ENCODE measurements around the gene DAAM2. TPM values are rescaled to one million over a fixed set of nuclear protein-coding genes. Genes with fewer than 3 reads are reported as not detected.

The DAAM2 gene
- total RNA-seq, 1 experiment from 2014 or later: not detected

DNA sequence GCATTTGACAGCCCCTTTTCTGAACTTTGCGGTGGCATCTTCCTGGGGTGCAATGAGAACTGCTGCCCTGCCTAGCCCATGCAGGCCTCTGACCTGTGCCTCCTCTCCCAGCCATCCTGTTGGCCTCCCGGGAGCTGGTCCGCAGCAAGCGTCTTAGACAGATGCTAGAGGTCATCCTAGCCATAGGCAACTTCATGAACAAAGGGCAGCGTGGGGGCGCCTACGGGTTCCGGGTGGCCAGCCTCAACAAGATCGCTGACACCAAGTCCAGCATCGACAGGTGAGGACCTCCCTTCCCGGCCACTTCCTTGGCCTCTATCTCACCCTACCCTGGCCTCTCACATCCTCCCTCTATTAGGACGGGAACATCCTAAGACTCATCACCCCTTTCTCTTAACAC, 104.5 kb downstream of the DAAM2 start:
- Mint-ChIP-seq H3K27me3 (ENCODE audit: insufficient read depth, unreplicated experiment) (no peaks in the 10 kb centered on the region), H3K9me3 (ENCODE audit: unreplicated experiment) (no peaks in the 10 kb centered on the region), H3K27ac (ENCODE audit: low read depth, unreplicated experiment) (no peak overlapping the region), H3K4me1 (ENCODE audit: insufficient read depth, unreplicated experiment) (no peaks in the 10 kb centered on the region), H3K36me3 (ENCODE audit: insufficient read depth, unreplicated experiment) (no peaks in the 10 kb centered on the region), H3K4me3 (ENCODE audit: unreplicated experiment) (no peak overlapping the region)
- CTCF ChIA-PET: interaction anchor here (6.5 kb wide), 1 partner anchor 519 kb away, joined by 88 read pairs; no protein-coding TSS in a partner anchor
- intact Hi-C loops (cut with micrococcal nuclease): no loop called here
- POLR2A ChIA-PET: no interaction called here
- no peak for DNase-seq (ENCODE audit: unreplicated experiment)
- TF ChIP-seq, protein P1, sequence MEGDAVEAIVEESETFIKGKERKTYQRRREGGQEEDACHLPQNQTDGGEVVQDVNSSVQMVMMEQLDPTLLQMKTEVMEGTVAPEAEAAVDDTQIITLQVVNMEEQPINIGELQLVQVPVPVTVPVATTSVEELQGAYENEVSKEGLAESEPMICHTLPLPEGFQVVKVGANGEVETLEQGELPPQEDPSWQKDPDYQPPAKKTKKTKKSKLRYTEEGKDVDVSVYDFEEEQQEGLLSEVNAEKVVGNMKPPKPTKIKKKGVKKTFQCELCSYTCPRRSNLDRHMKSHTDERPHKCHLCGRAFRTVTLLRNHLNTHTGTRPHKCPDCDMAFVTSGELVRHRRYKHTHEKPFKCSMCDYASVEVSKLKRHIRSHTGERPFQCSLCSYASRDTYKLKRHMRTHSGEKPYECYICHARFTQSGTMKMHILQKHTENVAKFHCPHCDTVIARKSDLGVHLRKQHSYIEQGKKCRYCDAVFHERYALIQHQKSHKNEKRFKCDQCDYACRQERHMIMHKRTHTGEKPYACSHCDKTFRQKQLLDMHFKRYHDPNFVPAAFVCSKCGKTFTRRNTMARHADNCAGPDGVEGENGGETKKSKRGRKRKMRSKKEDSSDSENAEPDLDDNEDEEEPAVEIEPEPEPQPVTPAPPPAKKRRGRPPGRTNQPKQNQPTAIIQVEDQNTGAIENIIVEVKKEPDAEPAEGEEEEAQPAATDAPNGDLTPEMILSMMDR (IDR thresholded peaks at IDR 0.05; ENCODE audit: unreplicated experiment): no peak
- no TSS peak for BruUV-seq (replicated peaks)

DNA sequence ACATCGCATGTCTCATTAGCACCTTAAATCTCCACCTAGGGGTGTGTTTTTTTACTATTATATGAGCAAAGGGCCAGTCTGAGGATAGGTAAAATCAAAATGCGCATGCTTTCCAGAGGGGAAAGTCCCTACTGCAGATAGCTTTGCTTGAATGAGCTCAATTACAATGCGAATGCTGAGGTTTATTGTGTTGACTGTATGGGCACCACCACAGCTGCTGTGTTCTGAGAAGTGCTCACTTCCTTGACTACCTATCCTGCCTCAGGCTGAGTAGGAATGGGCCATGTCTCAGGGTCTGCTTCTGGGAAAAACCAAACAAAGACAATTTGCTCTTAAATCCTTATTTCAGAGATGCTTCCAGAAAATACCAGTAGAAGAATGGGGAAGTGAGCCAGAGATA, 105.5 kb downstream of the DAAM2 start:
- TF ChIP-seq, protein P1 (IDR thresholded peaks at IDR 0.05; ENCODE audit: unreplicated experiment): no peak
- Mint-ChIP-seq H3K4me1 (ENCODE audit: insufficient read depth, unreplicated experiment) (no peaks in the 10 kb centered on the region), H3K4me3 (ENCODE audit: unreplicated experiment) (no peak overlapping the region), H3K36me3 (ENCODE audit: insufficient read depth, unreplicated experiment) (peaks cover 1% of the 10 kb centered on the region), H3K9me3 (ENCODE audit: unreplicated experiment) (no peaks in the 10 kb centered on the region), H3K27me3 (ENCODE audit: insufficient read depth, unreplicated experiment) (no peaks in the 10 kb centered on the region), H3K27ac (ENCODE audit: low read depth, unreplicated experiment) (no peak overlapping the region)
- ChIA-PET POLR2A (interaction anchor here (0.7 kb wide), 1 partner anchor 285 kb away, joined by 3 read pairs; no protein-coding TSS in a partner anchor), CTCF (interaction anchor here (0.6 kb wide), 1 partner anchor 509 kb away, joined by 3 read pairs; no protein-coding TSS in a partner anchor)
- intact Hi-C loops (cut with micrococcal nuclease): no loop called here
- BruUV-seq (replicated peaks): no TSS peak
- no peak for DNase-seq (ENCODE audit: unreplicated experiment)

DNA sequence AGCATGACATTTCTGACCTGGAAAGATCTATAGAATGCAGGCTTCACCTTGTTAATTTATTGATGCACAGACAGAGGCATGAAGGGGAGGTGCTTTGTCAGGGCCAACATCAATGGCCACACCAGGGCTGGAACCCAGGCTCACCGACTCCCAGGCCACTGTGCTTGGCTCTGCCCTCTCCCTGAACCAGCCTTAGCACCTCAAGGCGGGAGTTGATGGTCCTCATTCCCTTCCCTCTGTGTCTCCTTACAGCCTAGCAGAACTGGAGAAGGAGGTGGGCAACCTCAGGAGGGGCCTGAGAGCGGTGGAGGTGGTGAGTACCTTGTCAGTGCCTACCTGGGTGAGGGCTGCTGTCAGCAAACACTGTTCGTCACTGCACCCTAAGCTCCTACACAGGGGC, 106.4 kb downstream of the DAAM2 start:
- POLR2A ChIA-PET: no interaction called here
- CTCF ChIA-PET: interaction anchor here (1.1 kb wide), 1 partner anchor 522 kb away, joined by 4 read pairs; no protein-coding TSS in a partner anchor
- peaks cover 5% of the 10 kb centered on the region for H3K36me3 Mint-ChIP-seq (ENCODE audit: insufficient read depth, unreplicated experiment)

DNA sequence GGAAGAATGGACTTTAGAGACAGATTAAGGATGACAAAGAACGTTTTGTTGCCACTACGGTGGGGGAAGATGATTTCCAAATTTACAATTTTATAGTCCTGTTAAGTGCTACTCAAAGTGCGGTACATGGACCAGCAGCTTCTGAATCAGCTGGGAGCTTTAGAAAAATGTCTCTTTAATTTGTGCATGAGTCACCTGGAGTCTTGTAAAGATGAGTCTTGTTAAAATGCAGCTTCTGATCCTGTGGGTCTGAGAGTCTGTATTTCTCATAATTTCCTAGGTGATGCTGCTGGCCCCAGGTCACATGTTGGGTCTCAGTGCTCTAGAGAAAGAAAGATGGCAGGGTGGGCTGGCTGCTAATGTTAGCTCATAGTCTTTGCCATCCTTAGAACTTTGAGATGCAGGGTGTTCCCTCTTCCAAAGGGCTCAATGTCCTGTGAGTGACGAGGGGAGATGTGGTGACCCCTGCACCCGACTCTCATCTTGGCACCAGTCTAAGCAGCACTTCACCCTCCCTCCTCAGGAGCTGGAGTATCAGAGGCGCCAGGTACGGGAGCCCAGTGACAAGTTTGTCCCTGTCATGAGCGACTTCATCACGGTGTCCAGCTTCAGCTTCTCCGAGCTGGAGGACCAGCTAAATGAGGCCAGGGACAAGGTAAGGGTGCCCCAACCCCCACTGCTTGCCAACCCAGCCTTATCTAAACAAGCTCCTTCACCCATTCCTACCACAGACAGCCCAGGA, 107.5 kb downstream of the DAAM2 start:
- no peaks in the 10 kb centered on the region for H3K4me1 Mint-ChIP-seq (ENCODE audit: insufficient read depth, unreplicated experiment)
- no peak overlapping the region for H3K4me3 Mint-ChIP-seq (ENCODE audit: unreplicated experiment)
- H3K27me3 Mint-ChIP-seq (ENCODE audit: insufficient read depth, unreplicated experiment): no peaks in the 10 kb centered on the region
- H3K36me3 Mint-ChIP-seq (ENCODE audit: insufficient read depth, unreplicated experiment): peaks cover 5% of the 10 kb centered on the region
- ChIA-PET CTCF (interaction anchor here (0.8 kb wide), 1 partner anchor 553 kb away, joined by 3 read pairs; no protein-coding TSS in a partner anchor), POLR2A (no interaction called here)
- DNase-seq (ENCODE audit: unreplicated experiment): no peak
- BruUV-seq (replicated peaks): no TSS peak
- no peaks in the 10 kb centered on the region for H3K9me3 Mint-ChIP-seq (ENCODE audit: unreplicated experiment)
- TF ChIP-seq, protein P1 (IDR thresholded peaks at IDR 0.05; ENCODE audit: unreplicated experiment): no peak
- intact Hi-C loops (cut with micrococcal nuclease): loop anchor here (10.0 kb wide), 1 partner anchor 695 kb away; no protein-coding TSS in a partner anchor
- no peak overlapping the region for H3K27ac Mint-ChIP-seq (ENCODE audit: low read depth, unreplicated experiment)

More for the DNA sequence above, 106.4 kb downstream of the DAAM2 start:
- TF ChIP-seq, protein P1 (IDR thresholded peaks at IDR 0.05; ENCODE audit: unreplicated experiment): no peak
- intact Hi-C loops (cut with micrococcal nuclease): no loop called here
- no peak overlapping the region for H3K27ac Mint-ChIP-seq (ENCODE audit: low read depth, unreplicated experiment)
- no peak for DNase-seq (ENCODE audit: unreplicated experiment)
- no peaks in the 10 kb centered on the region for H3K27me3 Mint-ChIP-seq (ENCODE audit: insufficient read depth, unreplicated experiment)
- no peaks in the 10 kb centered on the region for H3K9me3 Mint-ChIP-seq (ENCODE audit: unreplicated experiment)
- no peaks in the 10 kb centered on the region for H3K4me1 Mint-ChIP-seq (ENCODE audit: insufficient read depth, unreplicated experiment)
- no peak overlapping the region for H3K4me3 Mint-ChIP-seq (ENCODE audit: unreplicated experiment)
- no TSS peak for BruUV-seq (replicated peaks)
